GM18526 (cell line): Measurements from ENCODE around the gene PFKL.

Source experiments
- POLR2A ChIP-seq: IDR thresholded peaks from 3 replicates; pipeline ENCODE4 v1.6.1; 2011; ENCODE audit not compliant: insufficient read length; ENCODE audit errors: extremely low read depth

PFKL gene

GRCh38 chr21:44326716-44327602 lies 27.1 kb downstream of the PFKL start:
- TF ChIP-seq POLR2A: no peak

- no peak for TF ChIP-seq POLR2A
These were observed 27.7 kb downstream of the PFKL start for GRCh38 chr21:44327603-44327974.

- TF ChIP-seq POLR2A: no peak
These were observed 28.5 kb downstream of the PFKL start for GRCh38 chr21:44328242-44328895.

GRCh38 chr21:44329086-44329889 lies 29.4 kb downstream of the PFKL start:
- no peak for TF ChIP-seq POLR2A

- TF ChIP-seq POLR2A: no peak
These were observed 30.3 kb downstream of the PFKL start for GRCh38 chr21:44329971-44330681.

- TF ChIP-seq POLR2A: no peak
These were observed 30.8 kb downstream of the PFKL start for GRCh38 chr21:44330698-44331097.

GRCh38 chr21:44331209-44331608 lies 31.4 kb downstream of the PFKL start:
- no peak for TF ChIP-seq POLR2A

GRCh38 chr21:44331650-44332307 lies 31.9 kb downstream of the PFKL start:
- TF ChIP-seq POLR2A: no peak

- no peak for TF ChIP-seq POLR2A
These were observed 32.5 kb downstream of the PFKL start for GRCh38 chr21:44332383-44332782.

GRCh38 chr21:44332965-44333364 lies 33.1 kb downstream of the PFKL start:
- no peak for TF ChIP-seq POLR2A

- TF ChIP-seq POLR2A: no peak
These were observed 33.9 kb downstream of the PFKL start for GRCh38 chr21:44333509-44334328.

- no peak for TF ChIP-seq POLR2A
These were observed 34.6 kb downstream of the PFKL start for GRCh38 chr21:44334329-44335030.
